Amniotic stem cell (primary cell): ENCODE data around the gene RBFOX1.

ENCODE experiments used
- DNase-seq: peaks from one replicate; lab custom pipeline; 2025; lab: John Stamatoyannopoulos, UW

Gene RBFOX1

GRCh38 chr16:7691533-7691932 is 358.9 kb downstream of the RBFOX1 start:
- no peak for DNase-seq

GRCh38 chr16:7703672-7704071 is 371.0 kb downstream of the RBFOX1 start:
- no peak for DNase-seq

- no peak for DNase-seq
Measured at GRCh38 chr16:7705885-7706284, 373.2 kb downstream of the RBFOX1 start.

GRCh38 chr16:7709186-7709585 is 376.5 kb downstream of the RBFOX1 start:
- DNase-seq: no peak

- no peak for DNase-seq
Measured at GRCh38 chr16:7713244-7713643, 380.6 kb downstream of the RBFOX1 start.

GRCh38 chr16:7714775-7715174 is 382.1 kb downstream of the RBFOX1 start:
- DNase-seq: no peak

- DNase-seq: no peak
Measured at GRCh38 chr16:7716660-7717550, 384.3 kb downstream of the RBFOX1 start.

- DNase-seq: no peak
Measured at GRCh38 chr16:7722761-7723160, 390.1 kb downstream of the RBFOX1 start.

- DNase-seq: no peak
Measured at GRCh38 chr16:7731141-7731540, 398.5 kb downstream of the RBFOX1 start.

- DNase-seq: no peak
Measured at GRCh38 chr16:7736138-7736665, 403.6 kb downstream of the RBFOX1 start.

- no peak for DNase-seq
Measured at GRCh38 chr16:7742626-7743025, 410.0 kb downstream of the RBFOX1 start.

GRCh38 chr16:7744546-7745264 is 412.1 kb downstream of the RBFOX1 start:
- no peak for DNase-seq

- DNase-seq: no peak
Measured at GRCh38 chr16:7745276-7745675, 412.6 kb downstream of the RBFOX1 start.

GRCh38 chr16:7746941-7747340 is 414.3 kb downstream of the RBFOX1 start:
- no peak for DNase-seq

- DNase-seq: no peak
Measured at GRCh38 chr16:7748522-7748921, 415.9 kb downstream of the RBFOX1 start.

- DNase-seq: no peak
Measured at GRCh38 chr16:7755347-7755882, 422.8 kb downstream of the RBFOX1 start.
